ENCODE results near the gene LY86. TPM values are rescaled to one million over a fixed set of nuclear protein-coding genes. Genes with fewer than 3 reads are reported as not detected.

Gene LY86
- total and polyA plus RNA-seq, 9 of the 15 experiments (the other 6 are each of a cell fraction or from before 2014, with no cell fraction given) = 0.08 to 0.20 TPM; not detected in 7

GRCh38 chr6:6588924-6589709, 597 bp downstream of the LY86 start:
- Histone ChIP-seq H3K79me2 (ENCODE audit: control insufficient read depth, insufficient read depth, low read length) (no peaks in the 10 kb centered on the region), H2AFZ (ENCODE audit: low read depth, low read length) (no peak overlapping the region), H3K9me1 (ENCODE audit: control insufficient read depth, insufficient read depth, low read length) (no peaks in the 10 kb centered on the region), H3K4me2 (ENCODE audit: insufficient read depth, low read length) (no peak overlapping the region), H3K4me1 (replicated peaks in 1 of 2; ENCODE audit: control insufficient read depth in 2 of 2, insufficient read depth in 2 of 2, low read length in 2 of 2) (no peaks in the 10 kb centered on the region; a peak in 2 of 5 replicates), H3K27me3 (ENCODE audit: control insufficient read depth in 2 of 2, insufficient read depth in 2 of 2, low read length in 2 of 2) (peaks cover 12 to 32% of the 10 kb centered on the region in 2 experiments; a peak in 4 of 5 replicates), H3K27ac (ENCODE audit: extremely low read depth, low read depth, low read length) (no peak overlapping the region), H4K20me1 (replicated peaks; ENCODE audit: control insufficient read depth, insufficient read depth, low read length) (no peaks in the 10 kb centered on the region), H3K36me3 (ENCODE audit: control insufficient read depth, insufficient read depth, low read length) (no peaks in the 10 kb centered on the region), H3K9ac (ENCODE audit: insufficient read depth in 1 of 2, low read depth in 2 of 2, low read length in 2 of 2) (no peak overlapping the region), H3K9me3 (replicated peaks; ENCODE audit: control insufficient read depth, insufficient read depth, low read depth, low read length) (no peaks in the 10 kb centered on the region), H3K4me3 (no peak overlapping the region)
- intact Hi-C loops (cut with micrococcal nuclease) = no loop called here
- no peak for FAIRE-seq
- in situ Hi-C loops (cut with MboI) = no loop called here
- DNase-seq (ENCODE audit: extremely low read depth in 1 of 4, low spot score in 3 of 4) = no peak
- WGBS (ENCODE audit: insufficient coverage, low coverage, missing lambda C conversion rate) = 13% methylated on average over 7 of the region's 8 CpGs
- no TSS peak for BruUV-seq (replicated peaks)
- CTCF ChIA-PET (ENCODE audit: low intra/inter-chr PET ratio) = interaction anchor here (0.6 kb wide), 1 partner anchor 111 kb away, joined by 3 read pairs; no protein-coding TSS in a partner anchor
- POLR2A ChIA-PET = interaction anchor here (0.9 to 1.6 kb wide), 2 partner anchors 42 to 86 kb away, joined by 3 to 6 read pairs; no protein-coding TSS in a partner anchor
- ATAC-seq = no peak
- no peak for TF ChIP-seq MIER1 (IDR thresholded peaks at IDR 0.05; ENCODE audit: low read depth)
- no peak for TF ChIP-seq HIVEP1 (CRISPR knock-in tag; IDR thresholded peaks at IDR 0.05)
- TF ChIP-seq ATF3 (IDR thresholded peaks at IDR 0.05) = no peak
- no peak for TF ChIP-seq ATF3 (CRISPR knock-in tag; conservative IDR thresholded peaks at IDR 0.05)
- TF ChIP-seq TCF3 (CRISPR knock-in tag; IDR thresholded peaks at IDR 0.05) = no peak
- TF ChIP-seq BRF2 (IDR thresholded peaks at IDR 0.05; ENCODE audit: borderline replicate concordance, insufficient read depth, insufficient read length) = no peak
- TF ChIP-seq LARP7 (IDR thresholded peaks at IDR 0.05) = no peak
- no peak for TF ChIP-seq HMGN3 (IDR thresholded peaks at IDR 0.05; ENCODE audit: borderline replicate concordance, extremely low read depth, insufficient read length, low read depth, low read length)
- no peak for TF ChIP-seq ELK1 (CRISPR knock-in tag; IDR thresholded peaks at IDR 0.05)
- TF ChIP-seq ZNF280B (CRISPR knock-in tag; IDR thresholded peaks at IDR 0.05) = no peak
- no peak for TF ChIP-seq MTF1 (CRISPR knock-in tag; IDR thresholded peaks at IDR 0.05; ENCODE audit: borderline replicate concordance)
- TF ChIP-seq NFIX (CRISPR knock-in tag; IDR thresholded peaks at IDR 0.05; ENCODE audit: low read depth) = no peak
- no peak for TF ChIP-seq SMAD3 (CRISPR knock-in tag; conservative IDR thresholded peaks at IDR 0.05)
- no peak for TF ChIP-seq FOSL1 (tag; conservative IDR thresholded peaks at IDR 0.05)
- TF ChIP-seq PCBP2 (IDR thresholded peaks at IDR 0.05; ENCODE audit: low read depth, low read length, poor library complexity, severe bottlenecking) = no peak
- no peak for TF ChIP-seq TEAD2 (tag; IDR thresholded peaks at IDR 0.05)
- TF ChIP-seq CREB1 (IDR thresholded peaks at IDR 0.05) = no peak
- no peak for TF ChIP-seq CREB1 (CRISPR knock-in tag; IDR thresholded peaks at IDR 0.05)
